Hematopoietic multipotent progenitor cell treated with erythropoietin and hydrocortisone succinate and interleukin-3 and kit ligand, for 4 days (in vitro differentiated cells): ENCODE results near the gene EPB41.
A peak's percentile ranks its signal among the peaks of the same experiment; 100 is the strongest.
"Not testable (repeated sequence)": the region's sequence is repeated elsewhere in the genome, so short reads cannot be mapped to it uniquely, and the experiment has no call there.

Experiments used
- DNase-seq: peaks from one replicate; pipeline ENCODE4 v3.0.0-alpha.2; 2015

Gene EPB41

GRCh38 chr1:29114654-29115053, 200.3 kb downstream of the EPB41 start:
- DNase-seq, result no peak

- DNase-seq, result no peak
Observed at GRCh38 chr1:29117381-29117780, 203.0 kb downstream of the EPB41 start.

- DNase-seq, result no peak
Observed at GRCh38 chr1:29119121-29119929, 205.0 kb downstream of the EPB41 start.

GRCh38 chr1:29120367-29120766, 206.0 kb downstream of the EPB41 start:
- no peak for DNase-seq

GRCh38 chr1:29120947-29121485, 206.6 kb downstream of the EPB41 start:
- peak; percentile 88 for DNase-seq

GRCh38 chr1:29121516-29121935, 207.2 kb downstream of the EPB41 start:
- DNase-seq, result peak; percentile 27

- no peak for DNase-seq
Observed at GRCh38 chr1:29121936-29122681, 207.7 kb downstream of the EPB41 start.

GRCh38 chr1:29122682-29123052, 208.3 kb downstream of the EPB41 start:
- DNase-seq, result no peak

GRCh38 chr1:29123053-29123886, 208.9 kb downstream of the EPB41 start:
- DNase-seq, result peak; percentile 42

GRCh38 chr1:29123887-29124365, 209.6 kb downstream of the EPB41 start, which contains the start of gene TMEM200B:
Gene TMEM200B (minus strand): TSS chr1:29123903. CDS start chr1:29121828, 2,075 bp downstream.
- DNase-seq, result no peak

- peak; percentile 75 for DNase-seq
Observed at GRCh38 chr1:29124366-29125236, 210.2 kb downstream of the EPB41 start.

- no peak for DNase-seq
Observed at GRCh38 chr1:29125237-29125641, 210.9 kb downstream of the EPB41 start.

- DNase-seq, result no peak
Observed at GRCh38 chr1:29125788-29126187, 211.4 kb downstream of the EPB41 start.

- DNase-seq, result no peak
Observed at GRCh38 chr1:29126198-29126597, 211.8 kb downstream of the EPB41 start.

- no peak for DNase-seq
Observed at GRCh38 chr1:29128739-29129138, 214.4 kb downstream of the EPB41 start.

- DNase-seq, result peak; percentile 69
Observed at GRCh38 chr1:29129916-29130315, 215.5 kb downstream of the EPB41 start.

- not testable (repeated sequence) for DNase-seq
Observed at GRCh38 chr1:29131056-29131455, 216.7 kb downstream of the EPB41 start.

GRCh38 chr1:29133861-29134694, 219.7 kb downstream of the EPB41 start:
- DNase-seq, result no peak

- DNase-seq, result no peak
Observed at GRCh38 chr1:29134695-29135028, 220.3 kb downstream of the EPB41 start.

- DNase-seq, result no peak
Observed at GRCh38 chr1:29136391-29136915, 222.1 kb downstream of the EPB41 start.

GRCh38 chr1:29142714-29143113, 228.3 kb downstream of the EPB41 start:
- DNase-seq, result no peak
